B cell (primary cell): ENCODE measurements around the gene CAPN9. TPM values are rescaled to one million over a fixed set of nuclear protein-coding genes. Genes with fewer than 3 reads are reported as not detected.

ENCODE experiments used
- ATAC-seq: fragments of 200-7000 bp; cut with Tn5 transposase; one replicate; pipeline ENCODE4 v1.10.0; 2021; ENCODE audit warnings: low read depth, mild to moderate bottlenecking, moderate number of reproducible peaks, moderate library complexity
- CTCF ChIA-PET: fragments of 350-600 bp; sonication (Branson Sonifier 250); formaldehyde crosslinking; loops from one replicate; lab custom pipeline; 2021; ENCODE audit warnings: antibody characterized with exemption, inconsistent platforms; lab: Charles Lee
- POLR2A ChIA-PET: fragments of 350-600 bp; sonication (Branson Sonifier 250); formaldehyde crosslinking; loops from one replicate; lab custom pipeline; 2021; ENCODE audit warnings: antibody characterized with exemption; lab: Charles Lee
- DNase-seq: peaks from one replicate; pipeline ENCODE4 v3.0.0; 2013
- H2AFZ ChIP-seq: 2 replicates; pipeline ENCODE4 v1.6.1; 2012; ENCODE audit warnings: mild to moderate bottlenecking, low read depth, low read length; ENCODE audit not compliant: insufficient read depth, poor library complexity, severe bottlenecking
- H3K27ac ChIP-seq, 2 donors: 1 replicate in 1 of 2; 2 replicates in 1 of 2; pipeline ENCODE4 v1.5.1; 2012 to 2013; ENCODE audit warnings: low read length in 2 of 2, mild to moderate bottlenecking in 2 of 2, moderate library complexity in 1 of 2
- H3K27me3 ChIP-seq, 4 experiments: fragments of 200-600 bp in 1 of 4; sonication (generic) in 1 of 4; replicated peaks in 1 of 4; 1 replicate in 2 of 4; 2 replicates in 2 of 4; pipeline versions ENCODE4 v1.6.1 to v1.7.0; 2013 to 2016; ENCODE audit warnings: low read length in 3 of 4, mild to moderate bottlenecking in 2 of 4, mixed read lengths in 1 of 4, moderate library complexity in 1 of 4; ENCODE audit not compliant: insufficient read depth in 4 of 4, control insufficient read depth in 3 of 4; ENCODE audit errors: control extremely low read depth in 1 of 4
- H3K36me3 ChIP-seq, 2 experiments: replicated peaks in 1 of 2; 1 replicate in 1 of 2; 2 replicates in 1 of 2; pipeline versions ENCODE4 v1.6.1 to v1.7.1; 2013; ENCODE audit warnings: low read length in 1 of 2; ENCODE audit not compliant: insufficient read depth in 2 of 2, control insufficient read depth in 1 of 2; ENCODE audit errors: control extremely low read depth in 1 of 2, extremely low read depth in 1 of 2
- H3K4me1 ChIP-seq, 2 donors: fragments of 200-600 bp in 1 of 2; sonication (generic) in 1 of 2; 1 replicate in 1 of 2; 2 replicates in 1 of 2; pipeline versions ENCODE4 v1.5.1 to v1.6.1; 2013 to 2017; ENCODE audit warnings: low read length in 2 of 2; ENCODE audit not compliant: control insufficient read depth in 2 of 2, insufficient read depth in 2 of 2
- H3K4me2 ChIP-seq: replicated peaks from 2 replicates; pipeline ENCODE3; 2012; ENCODE audit warnings: mild to moderate bottlenecking, low read depth, low read length; ENCODE audit not compliant: poor library complexity, severe bottlenecking
- H3K4me3 ChIP-seq, 5 experiments: fragments of 200-600 bp in 1 of 5; sonication (generic) in 1 of 5; 1 replicate in 3 of 5; 2 replicates in 2 of 5; pipeline versions ENCODE4 v1.5.1 to v1.7.0; 2011 to 2016; ENCODE audit warnings: low read length in 4 of 5, mild to moderate bottlenecking in 4 of 5, low read depth in 2 of 5, control low read depth in 1 of 5, moderate library complexity in 1 of 5; ENCODE audit not compliant: insufficient read depth in 1 of 5; ENCODE audit errors: control extremely low read depth in 1 of 5, extremely low read depth in 1 of 5
- H3K79me2 ChIP-seq: fragments of 200-600 bp; sonication (generic); one replicate; pipeline ENCODE4 v1.6.0; 2016; ENCODE audit warnings: low read length; ENCODE audit not compliant: control insufficient read depth, insufficient read depth
- H3K9ac ChIP-seq: fragments of 200-600 bp; sonication (generic); 2 replicates; pipeline ENCODE4 v1.6.1; 2017; ENCODE audit warnings: mild to moderate bottlenecking, low read length, moderate library complexity
- H3K9me3 ChIP-seq, 3 donors: one replicate each; pipeline versions ENCODE4 v1.6.1 to v1.7.1; 2013; ENCODE audit warnings: low read length in 2 of 3; ENCODE audit not compliant: control insufficient read depth in 2 of 3, insufficient read depth in 1 of 3; ENCODE audit errors: control extremely low read depth in 1 of 3
- H4K20me1 ChIP-seq: 2 replicates; pipeline ENCODE4 v1.6.0; 2012; ENCODE audit warnings: mild to moderate bottlenecking, low read length; ENCODE audit not compliant: insufficient read depth, control insufficient read depth, poor library complexity, severe bottlenecking
- H3K27ac Mint-ChIP-seq: one replicate; pipeline ENCODE4 v1.8.0; 2021; ENCODE audit warnings: mixed read lengths
- H3K27me3 Mint-ChIP-seq: one replicate; pipeline ENCODE4 v1.8.0; 2021; ENCODE audit warnings: mixed read lengths
- H3K4me1 Mint-ChIP-seq: one replicate; pipeline ENCODE4 v1.8.0; 2021; ENCODE audit warnings: mixed read lengths
- H3K4me3 Mint-ChIP-seq: one replicate; pipeline ENCODE4 v1.8.0; 2021; ENCODE audit warnings: mixed read lengths
- H3K9me3 Mint-ChIP-seq: one replicate; pipeline ENCODE4 v1.8.0; 2022; ENCODE audit warnings: mixed read lengths; ENCODE audit not compliant: insufficient read depth
- EZH2 ChIP-seq: IDR thresholded peaks from 2 replicates; pipeline ENCODE4 v1.6.1; 2012; ENCODE audit warnings: borderline replicate concordance, low read depth, mild to moderate bottlenecking, moderate library complexity, low read length; ENCODE audit not compliant: insufficient read depth, poor library complexity, severe bottlenecking
- WGBS: methylation state at CpG from one replicate; pipeline ENCODE4 v1.1.5; 2013; ENCODE audit warnings: missing lambda C conversion rate; ENCODE audit not compliant: insufficient coverage; 5-methylcytosine and 5-hydroxymethylcytosine counted together
- intact Hi-C: fragments of 100-400 bp; cut with micrococcal nuclease; formaldehyde crosslinking; loops from one replicate; pipeline ENCODE4 v1.10.0; 2022
- polyA plus RNA-seq: library from polyadenylated mRNA; depleted of rRNA; stranded (reverse); fragments of >200 nt; gene quantifications from 2 replicates; pipeline ENCODE4 v1.2.3, GENCODE V29; 2012
- total RNA-seq, 2 donors: library from RNA; stranded (reverse); fragments of 120-200 nt in 1 of 2; gene quantifications; 1 replicate in 1 of 2; 2 replicates in 1 of 2; pipeline versions ENCODE4 v1.2.3 to v1.2.4, GENCODE V29; 2013 to 2022
- TF ChIP-seq, protein P1 (sequence below): fragments of 200-600 bp; IDR thresholded peaks from one replicate; pipeline ENCODE4 v1.8.0; 2022; ENCODE audit warnings: antibody characterized with exemption, mild to moderate bottlenecking

Gene CAPN9
- total and polyA plus RNA-seq, 2 donors (not counting 1 experiment from before 2014, with no cell fraction given), result not detected

GRCh38 chr1:230836347-230836746 is 89.2 kb downstream of the CAPN9 start:
- intact Hi-C loops, result no loop called here
- Histone ChIP-seq H3K4me2 (no peak overlapping the region), H3K9me3 (peaks cover 0 to 1% (median 1%) of the 10 kb centered on the region in 3 donors), H4K20me1 (no peaks in the 10 kb centered on the region), H3K79me2 (no peaks in the 10 kb centered on the region), H3K27me3 (no peaks in the 10 kb centered on the region), H3K4me3 (no peak overlapping the region), H2AFZ (no peak overlapping the region), H3K27ac (no peak overlapping the region), H3K36me3 (no peaks in the 10 kb centered on the region), H3K4me1 (no peaks in the 10 kb centered on the region), H3K9ac (no peak overlapping the region)
- CTCF ChIA-PET, result interaction anchor here (0.7 kb wide), 1 partner anchor 64 kb away, joined by 4 read pairs; no protein-coding TSS in a partner anchor
- no peaks in the 10 kb centered on the region for H3K4me1 Mint-ChIP-seq
- no peak overlapping the region for H3K27ac Mint-ChIP-seq
- peaks cover 29% of the 10 kb centered on the region for H3K27me3 Mint-ChIP-seq
- no peak overlapping the region for H3K4me3 Mint-ChIP-seq
- no peak for ATAC-seq
- no CpG with 5 or more reads among the region's 5 CpGs for WGBS
- TF ChIP-seq, protein P1, sequence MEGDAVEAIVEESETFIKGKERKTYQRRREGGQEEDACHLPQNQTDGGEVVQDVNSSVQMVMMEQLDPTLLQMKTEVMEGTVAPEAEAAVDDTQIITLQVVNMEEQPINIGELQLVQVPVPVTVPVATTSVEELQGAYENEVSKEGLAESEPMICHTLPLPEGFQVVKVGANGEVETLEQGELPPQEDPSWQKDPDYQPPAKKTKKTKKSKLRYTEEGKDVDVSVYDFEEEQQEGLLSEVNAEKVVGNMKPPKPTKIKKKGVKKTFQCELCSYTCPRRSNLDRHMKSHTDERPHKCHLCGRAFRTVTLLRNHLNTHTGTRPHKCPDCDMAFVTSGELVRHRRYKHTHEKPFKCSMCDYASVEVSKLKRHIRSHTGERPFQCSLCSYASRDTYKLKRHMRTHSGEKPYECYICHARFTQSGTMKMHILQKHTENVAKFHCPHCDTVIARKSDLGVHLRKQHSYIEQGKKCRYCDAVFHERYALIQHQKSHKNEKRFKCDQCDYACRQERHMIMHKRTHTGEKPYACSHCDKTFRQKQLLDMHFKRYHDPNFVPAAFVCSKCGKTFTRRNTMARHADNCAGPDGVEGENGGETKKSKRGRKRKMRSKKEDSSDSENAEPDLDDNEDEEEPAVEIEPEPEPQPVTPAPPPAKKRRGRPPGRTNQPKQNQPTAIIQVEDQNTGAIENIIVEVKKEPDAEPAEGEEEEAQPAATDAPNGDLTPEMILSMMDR, result no peak
- H3K9me3 Mint-ChIP-seq, result peaks cover 5% of the 10 kb centered on the region
- no peak for DNase-seq
- POLR2A ChIA-PET, result no interaction called here

- H3K27me3 Mint-ChIP-seq, result peaks cover 26% of the 10 kb centered on the region
- Histone ChIP-seq H3K9ac (no peak overlapping the region), H4K20me1 (no peaks in the 10 kb centered on the region), H3K4me2 (no peak overlapping the region), H3K36me3 (no peaks in the 10 kb centered on the region), H3K27ac (no peak overlapping the region), H3K79me2 (no peaks in the 10 kb centered on the region), H3K4me3 (no peak overlapping the region), H3K27me3 (no peaks in the 10 kb centered on the region), H2AFZ (no peak overlapping the region), H3K9me3 (peaks cover 0 to 1% (median 0%) of the 10 kb centered on the region in 3 donors), H3K4me1 (no peaks in the 10 kb centered on the region)
- intact Hi-C loops, result no loop called here
- TF ChIP-seq EZH2, result no peak
- TF ChIP-seq, protein P1, result no peak
- CTCF ChIA-PET, result interaction anchor here (0.7 kb wide), 1 partner anchor 64 kb away, joined by 4 read pairs; no protein-coding TSS in a partner anchor
- H3K4me1 Mint-ChIP-seq, result no peaks in the 10 kb centered on the region
- no peak overlapping the region for H3K4me3 Mint-ChIP-seq
- ATAC-seq (no peak), DNase-seq (no peak)
- WGBS, result 100% methylated on average over 4 of the region's 5 CpGs
- H3K27ac Mint-ChIP-seq, result no peak overlapping the region
- H3K9me3 Mint-ChIP-seq, result peaks cover under 1% of the 10 kb centered on the region
- POLR2A ChIA-PET, result no interaction called here
Observed at GRCh38 chr1:230836793-230837192, 89.6 kb downstream of the CAPN9 start.
